Uterus (tissue), 4 donors: ENCODE results near the gene ARHGEF1. TPM values are rescaled to one million over a fixed set of nuclear protein-coding genes. Genes with fewer than 3 reads are reported as not detected.
A peak's percentile ranks its signal among the peaks of the same experiment; 100 is the strongest.

ENCODE experiments used
- DNase-seq, 2 donors: peaks; one replicate each; pipeline ENCODE4 v3.0.0-alpha.2; 2019 to 2020
- H3K27ac ChIP-seq, 2 donors: fragments of 200-600 bp; sonication (generic); 1 replicate in 1 of 2; 2 replicates in 1 of 2; pipeline ENCODE4 v1.5.1; 2016 to 2018
- H3K27me3 ChIP-seq, 2 donors: fragments of 200-600 bp; sonication (generic); one replicate each; pipeline ENCODE4 v1.5.1; 2018 to 2019; ENCODE audit warnings: control low read depth in 1 of 2
- H3K36me3 ChIP-seq, 2 donors: fragments of 200-600 bp; sonication (generic); one replicate each; pipeline ENCODE4 v1.5.1; 2019; ENCODE audit warnings: control low read depth in 1 of 2
- H3K4me1 ChIP-seq, 2 donors: fragments of 200-600 bp; sonication (generic); one replicate each; pipeline ENCODE4 v1.5.1; 2018 to 2019; ENCODE audit warnings: control low read depth in 1 of 2
- H3K4me3 ChIP-seq, 2 donors: fragments of 200-600 bp; sonication (generic); 1 replicate in 1 of 2; 2 replicates in 1 of 2; pipeline ENCODE4 v1.5.1; 2018 to 2019; ENCODE audit warnings: mild to moderate bottlenecking in 1 of 2
- H3K9me3 ChIP-seq, 2 donors: fragments of 200-600 bp; sonication (generic); one replicate each; pipeline ENCODE4 v1.5.1; 2019; ENCODE audit warnings: control low read depth in 1 of 2
- POLR2A ChIP-seq, 2 donors: fragments of 450-650 bp; IDR thresholded peaks; one replicate each; pipeline ENCODE4 v1.6.1; 2016; ENCODE audit warnings: antibody characterized with exemption in 2 of 2, mild to moderate bottlenecking in 1 of 2, moderate library complexity in 1 of 2
- intact Hi-C: fragments of 100-400 bp; cut with DNase I; formaldehyde crosslinking; loops from one replicate; pipeline ENCODE4 v1.15.1; 2023; ENCODE audit warnings: low total_unique reads
- total RNA-seq, 4 donors: library from RNA; depleted of rRNA in 3 of 4; stranded (reverse); fragments of >200 nt in 3 of 4; gene quantifications; one replicate each; pipeline versions ENCODE4 v1.1.0 to v1.2.4, GENCODE V29; 2014 to 2023
- TF ChIP-seq, protein P1 (sequence below), 4 experiments: fragments of 200-600 bp in 2 of 4; fragments of 450-650 bp in 2 of 4; sonication (generic) in 2 of 4; IDR thresholded peaks; one replicate each; pipeline ENCODE4 v1.5.1; 2016 to 2019; ENCODE audit warnings: antibody characterized with exemption in 4 of 4, mild to moderate bottlenecking in 2 of 4, moderate library complexity in 1 of 4
- donor health status: DM: yes; HTN: yes; CAD: no.

The ARHGEF1 gene
- total RNA-seq, 4 donors from 2014 or later = 13.5 to 118 (median 37.1) TPM

GRCh38 chr19:41850381-41850780 lies 32.6 kb upstream of the ARHGEF1 start:
- Histone ChIP-seq H3K4me3 (no peak overlapping the region), H3K36me3 (no peaks in the 10 kb centered on the region), H3K27me3 (no peaks in the 10 kb centered on the region), H3K27ac (no peak overlapping the region), H3K4me1 (no peaks in the 10 kb centered on the region), H3K9me3 (no peaks in the 10 kb centered on the region)
- TF ChIP-seq POLR2A (IDR thresholded peaks at IDR 0.05) = no peak
- TF ChIP-seq, protein P1, sequence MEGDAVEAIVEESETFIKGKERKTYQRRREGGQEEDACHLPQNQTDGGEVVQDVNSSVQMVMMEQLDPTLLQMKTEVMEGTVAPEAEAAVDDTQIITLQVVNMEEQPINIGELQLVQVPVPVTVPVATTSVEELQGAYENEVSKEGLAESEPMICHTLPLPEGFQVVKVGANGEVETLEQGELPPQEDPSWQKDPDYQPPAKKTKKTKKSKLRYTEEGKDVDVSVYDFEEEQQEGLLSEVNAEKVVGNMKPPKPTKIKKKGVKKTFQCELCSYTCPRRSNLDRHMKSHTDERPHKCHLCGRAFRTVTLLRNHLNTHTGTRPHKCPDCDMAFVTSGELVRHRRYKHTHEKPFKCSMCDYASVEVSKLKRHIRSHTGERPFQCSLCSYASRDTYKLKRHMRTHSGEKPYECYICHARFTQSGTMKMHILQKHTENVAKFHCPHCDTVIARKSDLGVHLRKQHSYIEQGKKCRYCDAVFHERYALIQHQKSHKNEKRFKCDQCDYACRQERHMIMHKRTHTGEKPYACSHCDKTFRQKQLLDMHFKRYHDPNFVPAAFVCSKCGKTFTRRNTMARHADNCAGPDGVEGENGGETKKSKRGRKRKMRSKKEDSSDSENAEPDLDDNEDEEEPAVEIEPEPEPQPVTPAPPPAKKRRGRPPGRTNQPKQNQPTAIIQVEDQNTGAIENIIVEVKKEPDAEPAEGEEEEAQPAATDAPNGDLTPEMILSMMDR (IDR thresholded peaks at IDR 0.05) = no peak
- intact Hi-C loops = no loop called here
- no peak for DNase-seq

DNA sequence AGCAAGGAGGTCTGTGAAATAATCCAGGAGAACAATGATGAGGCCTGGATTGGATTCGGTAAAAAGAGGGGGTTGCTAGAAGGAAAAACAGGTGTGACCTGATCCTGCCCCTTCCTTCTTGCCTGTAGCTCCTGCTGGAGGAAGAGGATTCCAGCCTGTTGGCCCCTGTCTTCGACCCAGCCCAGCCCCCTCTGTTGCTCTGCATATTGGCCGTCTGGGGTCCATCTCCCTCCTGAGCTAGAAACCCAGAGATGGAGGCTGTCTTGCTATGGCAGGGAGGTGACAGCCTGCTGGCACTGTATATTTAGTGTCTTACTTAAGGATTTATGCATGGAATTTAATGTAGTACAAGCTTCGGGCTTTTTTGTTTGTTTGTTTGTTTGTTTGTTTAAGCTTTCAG lies 31.5 kb upstream of the ARHGEF1 start:
- intact Hi-C loops = no loop called here
- DNase-seq = no peak
- H3K27me3 ChIP-seq = no peaks in the 10 kb centered on the region

GRCh38 chr19:41853344-41853743 lies 29.6 kb upstream of the ARHGEF1 start:
- intact Hi-C loops = no loop called here
- Histone ChIP-seq H3K27ac (no peak overlapping the region), H3K27me3 (no peaks in the 10 kb centered on the region), H3K9me3 (no peaks in the 10 kb centered on the region), H3K4me3 (no peak overlapping the region), H3K36me3 (no peaks in the 10 kb centered on the region), H3K4me1 (no peaks in the 10 kb centered on the region)
- DNase-seq = no peak
- TF ChIP-seq, protein P1 (IDR thresholded peaks at IDR 0.05) = no peak

More for the DNA sequence above, 31.5 kb upstream of the ARHGEF1 start:
- Histone ChIP-seq H3K9me3 (no peaks in the 10 kb centered on the region), H3K36me3 (no peaks in the 10 kb centered on the region), H3K4me3 (no peak overlapping the region), H3K4me1 (no peaks in the 10 kb centered on the region), H3K27ac (no peak overlapping the region)
- TF ChIP-seq, protein P1 (IDR thresholded peaks at IDR 0.05) = no peak
- TF ChIP-seq POLR2A (IDR thresholded peaks at IDR 0.05) = no peak

DNA sequence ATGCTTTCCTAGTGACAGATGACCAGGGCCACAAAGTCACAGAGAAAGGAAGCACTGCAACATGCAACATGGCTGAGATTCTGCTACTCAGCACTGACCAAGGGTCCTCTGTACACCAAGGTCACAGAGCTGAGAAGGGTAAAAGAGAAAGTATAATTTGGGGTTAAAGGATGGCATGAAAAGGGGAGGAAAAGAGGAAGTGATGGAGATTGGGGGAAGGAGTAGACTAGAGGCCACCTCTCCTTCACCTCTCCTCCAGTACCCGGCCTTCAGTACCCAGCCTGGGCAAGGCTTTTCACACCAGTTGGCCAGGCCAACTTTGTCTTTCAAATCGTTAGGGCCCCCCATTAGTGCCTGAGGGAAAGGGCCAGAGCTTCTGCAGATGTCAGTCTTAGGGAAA lies 29.2 kb upstream of the ARHGEF1 start:
- TF ChIP-seq POLR2A (IDR thresholded peaks at IDR 0.05) = no peak
- TF ChIP-seq, protein P1 (IDR thresholded peaks at IDR 0.05) = no peak
- Histone ChIP-seq H3K4me1 (no peaks in the 10 kb centered on the region), H3K36me3 (no peaks in the 10 kb centered on the region), H3K4me3 (no peak overlapping the region), H3K27ac (no peak overlapping the region), H3K9me3 (no peaks in the 10 kb centered on the region), H3K27me3 (no peaks in the 10 kb centered on the region)
- intact Hi-C loops = no loop called here
- no peak for DNase-seq

DNA sequence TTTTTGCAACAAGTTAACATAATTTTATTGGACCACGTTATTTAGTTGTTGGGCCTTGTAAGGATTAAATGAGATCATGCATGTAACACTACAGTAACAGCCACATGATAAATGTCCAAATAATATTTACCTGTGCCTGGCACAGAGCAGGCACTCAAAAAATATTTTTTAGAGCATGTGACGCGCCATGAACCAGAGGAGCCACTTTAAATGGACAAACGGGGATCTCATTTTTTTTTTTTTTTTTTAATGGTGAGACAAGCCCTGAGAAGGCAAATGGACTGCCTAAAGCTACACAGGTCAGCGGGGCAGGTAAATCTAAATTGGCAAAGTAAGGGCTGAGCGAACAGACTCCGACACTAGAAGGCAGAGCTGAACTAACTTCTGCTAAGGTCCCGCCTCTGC lies 23.8 kb upstream of the ARHGEF1 start:
- peak overlapping the region in 1 of 2 donors; percentile 28 for H3K4me3 ChIP-seq
- intact Hi-C loops = no loop called here
- TF ChIP-seq, protein P1 (IDR thresholded peaks at IDR 0.05) = no peak
- TF ChIP-seq POLR2A (IDR thresholded peaks at IDR 0.05) = no peak
- DNase-seq = no peak
- H3K4me1 ChIP-seq = peaks cover 6 to 24% of the 10 kb centered on the region in 2 donors
- no peaks in the 10 kb centered on the region for H3K9me3 ChIP-seq
- H3K36me3 ChIP-seq = no peaks in the 10 kb centered on the region
- H3K27ac ChIP-seq = peak overlapping the region; percentile 75 to 98
- no peaks in the 10 kb centered on the region for H3K27me3 ChIP-seq
